ENCODE data around the gene RNF213.

DNA sequence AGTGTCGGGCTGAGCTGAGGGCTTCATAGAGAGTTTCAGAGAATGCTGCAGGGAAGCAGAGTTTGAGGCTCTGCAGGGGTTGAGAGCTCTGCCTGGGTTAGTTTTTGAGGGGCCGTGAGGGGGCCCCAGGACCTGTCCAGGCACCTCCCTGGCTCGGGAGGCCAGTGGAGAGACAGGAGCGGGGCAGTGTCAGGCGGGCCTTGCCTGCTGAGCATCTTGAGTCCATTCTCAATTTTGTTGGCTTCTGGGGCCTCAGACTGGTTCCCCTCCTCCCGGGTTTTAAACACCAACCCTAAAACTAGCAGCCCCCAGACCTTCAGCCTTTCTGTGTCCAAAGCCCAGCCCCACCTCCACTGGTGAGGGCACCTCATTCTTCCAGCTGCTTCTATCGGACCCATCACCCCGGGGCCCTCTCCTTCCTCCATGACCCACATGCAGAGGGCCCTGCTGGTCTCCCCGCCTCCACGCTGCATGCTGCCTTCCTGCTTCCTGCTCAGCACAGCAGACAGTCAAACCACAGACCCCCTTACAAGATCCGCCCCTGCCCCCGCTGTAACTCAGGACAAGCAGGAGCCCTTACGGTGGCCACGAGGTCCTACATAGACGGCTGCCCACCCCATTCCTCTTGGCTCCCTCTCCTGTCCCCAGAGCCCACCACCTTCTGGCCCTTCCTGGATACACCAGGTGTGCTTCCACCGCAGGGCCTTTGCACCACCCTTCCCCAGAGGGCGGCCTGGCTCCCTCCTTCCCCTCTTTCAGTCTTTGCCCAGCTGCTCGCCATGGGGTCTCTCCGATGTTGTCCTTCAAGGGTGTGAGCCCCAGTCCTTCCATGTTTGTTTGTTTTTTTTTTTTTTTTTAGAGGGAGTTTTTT is 3.8 kb downstream of the RNF213 start:
- TF ChIP-seq CTCF (conservative IDR thresholded peaks at IDR 0.05; ENCODE audit: low read depth, low read length) (no peak), EZH2 (IDR thresholded peaks at IDR 0.05; ENCODE audit: low read length, unreplicated experiment) (no peak), EZH2phosphoT487 (IDR thresholded peaks at IDR 0.05; ENCODE audit: borderline replicate concordance, low read length) (no peak)
